Uterus (tissue), 4 donors: Measurements from ENCODE around the gene FAM151A. TPM values are rescaled to one million over a fixed set of nuclear protein-coding genes. Genes with fewer than 3 reads are reported as not detected.
A peak's percentile ranks its signal among the peaks of the same experiment; 100 is the strongest.
"Not testable (repeated sequence)": the region's sequence is repeated elsewhere in the genome, so short reads cannot be mapped to it uniquely, and the experiment has no call there.

Experiments
- DNase-seq, 2 donors: peaks; one replicate each; pipeline ENCODE4 v3.0.0-alpha.2; 2019 to 2020
- H3K27ac ChIP-seq, 2 donors: fragments of 200-600 bp; sonication (generic); 1 replicate in 1 of 2; 2 replicates in 1 of 2; pipeline ENCODE4 v1.5.1; 2016 to 2018
- H3K27me3 ChIP-seq, 2 donors: fragments of 200-600 bp; sonication (generic); one replicate each; pipeline ENCODE4 v1.5.1; 2018 to 2019; ENCODE audit warnings: control low read depth in 1 of 2
- H3K36me3 ChIP-seq, 2 donors: fragments of 200-600 bp; sonication (generic); one replicate each; pipeline ENCODE4 v1.5.1; 2019; ENCODE audit warnings: control low read depth in 1 of 2
- H3K4me1 ChIP-seq, 2 donors: fragments of 200-600 bp; sonication (generic); one replicate each; pipeline ENCODE4 v1.5.1; 2018 to 2019; ENCODE audit warnings: control low read depth in 1 of 2
- H3K4me3 ChIP-seq, 2 donors: fragments of 200-600 bp; sonication (generic); 1 replicate in 1 of 2; 2 replicates in 1 of 2; pipeline ENCODE4 v1.5.1; 2018 to 2019; ENCODE audit warnings: mild to moderate bottlenecking in 1 of 2
- H3K9me3 ChIP-seq, 2 donors: fragments of 200-600 bp; sonication (generic); one replicate each; pipeline ENCODE4 v1.5.1; 2019; ENCODE audit warnings: control low read depth in 1 of 2
- CTCF ChIP-seq, 4 experiments: fragments of 200-600 bp in 2 of 4; fragments of 450-650 bp in 2 of 4; sonication (generic) in 2 of 4; IDR thresholded peaks; one replicate each; pipeline ENCODE4 v1.5.1; 2016 to 2019; ENCODE audit warnings: antibody characterized with exemption in 4 of 4, mild to moderate bottlenecking in 2 of 4, moderate library complexity in 1 of 4
- POLR2A ChIP-seq, 2 donors: fragments of 450-650 bp; IDR thresholded peaks; one replicate each; pipeline ENCODE4 v1.6.1; 2016; ENCODE audit warnings: antibody characterized with exemption in 2 of 2, mild to moderate bottlenecking in 1 of 2, moderate library complexity in 1 of 2
- intact Hi-C: fragments of 100-400 bp; cut with DNase I; formaldehyde crosslinking; loops from one replicate; pipeline ENCODE4 v1.15.1; 2023; ENCODE audit warnings: low total_unique reads
- total RNA-seq, 4 donors: library from RNA; depleted of rRNA in 3 of 4; stranded (reverse); fragments of >200 nt in 3 of 4; gene quantifications; one replicate each; pipeline versions ENCODE4 v1.1.0 to v1.2.4, GENCODE V29; 2014 to 2023
- donor health status: DM: yes; HTN: yes; CAD: no.

FAM151A gene
- total RNA-seq, 4 donors from 2014 or later = not detected

GRCh38 chr1:54645806-54646676 is 22.7 kb upstream of the FAM151A start:
- Histone ChIP-seq H3K27me3 (no peaks in the 10 kb centered on the region), H3K4me1 (no peaks in the 10 kb centered on the region), H3K36me3 (no peaks in the 10 kb centered on the region), H3K27ac (no peak overlapping the region), H3K4me3 (no peak overlapping the region), H3K9me3 (peaks cover 0 to 5% of the 10 kb centered on the region in 2 donors)
- TF ChIP-seq CTCF (IDR thresholded peaks at IDR 0.05) (no peak), POLR2A (IDR thresholded peaks at IDR 0.05) (no peak)
- intact Hi-C loops = no loop called here
- peak; percentile 34 to 51 for DNase-seq

GRCh38 chr1:54643736-54644135 is 20.4 kb upstream of the FAM151A start:
- Histone ChIP-seq H3K4me3 (no peak overlapping the region), H3K27me3 (no peaks in the 10 kb centered on the region), H3K9me3 (peaks cover 0 to 5% of the 10 kb centered on the region in 2 donors), H3K4me1 (no peaks in the 10 kb centered on the region), H3K36me3 (no peaks in the 10 kb centered on the region), H3K27ac (no peak overlapping the region)
- DNase-seq = no peak
- intact Hi-C loops = no loop called here
- TF ChIP-seq POLR2A (IDR thresholded peaks at IDR 0.05) = no peak
- no peak for TF ChIP-seq CTCF (IDR thresholded peaks at IDR 0.05)

- TF ChIP-seq CTCF (IDR thresholded peaks at IDR 0.05) (no peak), POLR2A (IDR thresholded peaks at IDR 0.05) (no peak)
- no peak for DNase-seq
- intact Hi-C loops = no loop called here
Observed at GRCh38 chr1:54640863-54641836, 17.8 kb upstream of the FAM151A start, which contains the start of gene MROH7. TSS of gene MROH7 (plus strand) at chr1:54641786. CDS start at chr1:54652927, 11,141 bp downstream.

GRCh38 chr1:54640361-54640760 is 17.0 kb upstream of the FAM151A start:
- Histone ChIP-seq H3K36me3 (no peaks in the 10 kb centered on the region), H3K27me3 (no peaks in the 10 kb centered on the region), H3K27ac (no peak overlapping the region), H3K9me3 (peaks cover 0 to 5% of the 10 kb centered on the region in 2 donors), H3K4me3 (no peak overlapping the region), H3K4me1 (no peaks in the 10 kb centered on the region)
- intact Hi-C loops = no loop called here
- no peak for DNase-seq
- TF ChIP-seq CTCF (IDR thresholded peaks at IDR 0.05) = no peak
- TF ChIP-seq POLR2A (IDR thresholded peaks at IDR 0.05) = no peak

More at GRCh38 chr1:54640863-54641836, 17.8 kb upstream of the FAM151A start, which contains the start of gene MROH7:
- peaks cover 0 to 5% of the 10 kb centered on the region in 2 donors for H3K9me3 ChIP-seq
- H3K36me3 ChIP-seq = no peaks in the 10 kb centered on the region
- no peak within 1 kb of the TSS for H3K27ac ChIP-seq
- H3K4me1 ChIP-seq = no peaks in the 10 kb centered on the region
- H3K4me3 ChIP-seq = no peak within 1 kb of the TSS
- H3K27me3 ChIP-seq = no peaks in the 10 kb centered on the region

- intact Hi-C loops, H3K9me3 ChIP-seq, H3K4me1 ChIP-seq, H3K36me3 ChIP-seq, H3K27ac ChIP-seq, DNase-seq, H3K4me3 ChIP-seq, H3K27me3 ChIP-seq: not testable (repeated sequence)
Observed at GRCh38 chr1:54636461-54637446, 13.4 kb upstream of the FAM151A start.

- H3K4me1 ChIP-seq, DNase-seq, H3K4me3 ChIP-seq, H3K27ac ChIP-seq, H3K27me3 ChIP-seq, H3K36me3 ChIP-seq, H3K9me3 ChIP-seq, intact Hi-C loops: not testable (repeated sequence)
Observed at GRCh38 chr1:54635804-54636203, 12.5 kb upstream of the FAM151A start.
